ENCODE results near the gene ALG14. TPM values are rescaled to one million over a fixed set of nuclear protein-coding genes. Genes with fewer than 3 reads are reported as not detected.

ALG14 gene
- total and polyA plus RNA-seq, 2 of the 4 experiments (the other 2 are of a cell fraction), result 1.7 to 2.0 TPM

DNA sequence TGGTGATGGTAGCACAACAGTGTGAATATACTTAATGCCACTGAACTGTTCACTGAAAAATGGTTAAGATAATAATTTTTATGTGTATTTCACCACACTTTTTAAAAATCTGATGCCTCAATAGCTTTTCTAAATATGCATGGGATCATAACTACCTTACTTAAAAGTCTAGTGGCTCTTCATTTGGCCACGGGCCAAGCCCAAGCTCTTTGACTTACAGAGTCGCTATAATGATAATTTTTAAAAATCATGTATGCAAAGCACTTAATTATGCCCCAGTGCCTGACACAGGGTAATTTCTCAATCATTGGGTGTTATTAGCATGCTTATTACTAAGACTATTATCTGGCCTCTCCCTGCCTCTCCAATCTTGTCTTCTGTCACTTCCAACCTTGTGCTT is 138.2 kb downstream of the ALG14 start:
- Histone ChIP-seq H3K4me1 (ENCODE audit: control insufficient read depth, insufficient read depth, low read length) (peaks cover 8% of the 10 kb centered on the region), H4K91ac (ENCODE audit: insufficient read depth, low read depth, low read length) (no peak overlapping the region), H2BK20ac (ENCODE audit: low read depth, low read length) (no peak overlapping the region), H3K79me1 (ENCODE audit: low read depth in 1 of 2, low read length in 2 of 2) (peaks cover 0 to 10% of the 10 kb centered on the region in 2 experiments; a peak in 2 of 4 replicates), H2AK5ac (ENCODE audit: low read depth, low read length) (no peak overlapping the region), H3K9me3 (ENCODE audit: control insufficient read depth, insufficient read depth, low read length) (no peaks in the 10 kb centered on the region), H4K20me1 (ENCODE audit: insufficient read depth, low read length) (no peaks in the 10 kb centered on the region), H2BK15ac (ENCODE audit: low read depth, low read length) (no peak overlapping the region), H3K36me3 (ENCODE audit: control insufficient read depth, insufficient read depth, low read length) (no peaks in the 10 kb centered on the region), H3K56ac (ENCODE audit: extremely low read depth, insufficient read depth, low read length) (no peak overlapping the region), H3K4me2 (ENCODE audit: low read depth, low read length) (no peak overlapping the region), H3K23ac (ENCODE audit: low read depth, low read length) (no peak overlapping the region), H4K8ac (ENCODE audit: low read depth in 2 of 2, low read length in 2 of 2) (no peak overlapping the region), H3K27ac (ENCODE audit: insufficient read depth, low read length) (no peak overlapping the region), H3K18ac (ENCODE audit: low read depth, low read length) (no peak overlapping the region), H3K9ac (ENCODE audit: low read depth, low read length) (no peak overlapping the region), H4K5ac (ENCODE audit: low read depth, low read length) (no peak overlapping the region), H3K14ac (replicated peaks; ENCODE audit: low read depth, low read length) (no peak overlapping the region), H3K4me3 (ENCODE audit: insufficient read depth, low read depth, low read length) (no peak overlapping the region), H2BK5ac (ENCODE audit: low read depth, low read length, poor library complexity, severe bottlenecking) (no peak overlapping the region), H3K27me3 (ENCODE audit: control insufficient read depth, insufficient read depth, low read length) (no peaks in the 10 kb centered on the region), H2AK9ac (replicated peaks; ENCODE audit: low read depth, low read length, poor library complexity) (no peak overlapping the region), H3K4ac (ENCODE audit: low read depth, low read length) (no peak overlapping the region), H3K9me1 (ENCODE audit: insufficient read depth, low read length) (peaks cover 8% of the 10 kb centered on the region), H2BK120ac (ENCODE audit: low read depth, low read length) (no peak overlapping the region), H2AFZ (replicated peaks; ENCODE audit: low read length, poor library complexity) (no peak overlapping the region)
- WGBS, 2 experiments (ENCODE audit: extremely low coverage in 2 of 2, insufficient read length in 1 of 2), result no CpG with 5 or more reads among the region's 2 CpGs
- ChIA-PET POLR2A (ENCODE audit: unreplicated experiment) (no interaction called here), CTCF (interaction anchor here (0.7 kb wide), 1 partner anchor 28 kb away, joined by 3 read pairs; no protein-coding TSS in a partner anchor)
- DNase-seq, result no peak
- ATAC-seq (ENCODE audit: low read depth), result no peak
- in situ Hi-C loops (cut with MboI; ENCODE audit: low sequenced_read_pairs) (no loop called here), dilution Hi-C loops (cut with HindIII; ENCODE audit: low sequenced_read_pairs, unreplicated experiment) (no loop called here), intact Hi-C loops (cut with micrococcal nuclease) (no loop called here)
- TF ChIP-seq USF2 (IDR thresholded peaks at IDR 0.05; ENCODE audit: low read depth, low read length) (no peak), MAZ (IDR thresholded peaks at IDR 0.05; ENCODE audit: borderline replicate concordance, low read depth, low read length) (no peak), MAFK (IDR thresholded peaks at IDR 0.05; ENCODE audit: low read depth, low read length) (no peak), RAD21 (IDR thresholded peaks at IDR 0.05; ENCODE audit: low read length) (no peak), BHLHE40 (IDR thresholded peaks at IDR 0.05; ENCODE audit: low read depth, low read length) (no peak), CEBPB (IDR thresholded peaks at IDR 0.05; ENCODE audit: low read depth, low read length) (no peak), RFX5 (IDR thresholded peaks at IDR 0.05; ENCODE audit: low read depth, low read length) (no peak), SMC3 (IDR thresholded peaks at IDR 0.05; ENCODE audit: low read depth, low read length) (no peak), MXI1 (IDR thresholded peaks at IDR 0.05; ENCODE audit: borderline replicate concordance, low read depth, low read length) (no peak), CTCF (conservative IDR thresholded peaks at IDR 0.05; ENCODE audit: low read depth, low read length) (no peak), POLR2A (IDR thresholded peaks at IDR 0.05; ENCODE audit: low read depth, low read length) (no peak), NFE2L2 (IDR thresholded peaks at IDR 0.05; ENCODE audit: low read depth, low read length) (no peak), ELK1 (IDR thresholded peaks at IDR 0.05; ENCODE audit: borderline replicate concordance, low read depth, low read length) (no peak)
- no TSS peak for BruUV-seq (replicated peaks)
